CD4-positive, alpha-beta T cell treated with Interleukin-4 for 4 hours (primary cell): Measurements from ENCODE around the gene GSTO2.
"Not testable (repeated sequence)": the region's sequence is repeated elsewhere in the genome, so short reads cannot be mapped to it uniquely, and the experiment has no call there.

Experiments
- DNase-seq: peaks from one replicate; pipeline ENCODE4 v3.0.0-alpha.2; 2020

The GSTO2 gene

DNA sequence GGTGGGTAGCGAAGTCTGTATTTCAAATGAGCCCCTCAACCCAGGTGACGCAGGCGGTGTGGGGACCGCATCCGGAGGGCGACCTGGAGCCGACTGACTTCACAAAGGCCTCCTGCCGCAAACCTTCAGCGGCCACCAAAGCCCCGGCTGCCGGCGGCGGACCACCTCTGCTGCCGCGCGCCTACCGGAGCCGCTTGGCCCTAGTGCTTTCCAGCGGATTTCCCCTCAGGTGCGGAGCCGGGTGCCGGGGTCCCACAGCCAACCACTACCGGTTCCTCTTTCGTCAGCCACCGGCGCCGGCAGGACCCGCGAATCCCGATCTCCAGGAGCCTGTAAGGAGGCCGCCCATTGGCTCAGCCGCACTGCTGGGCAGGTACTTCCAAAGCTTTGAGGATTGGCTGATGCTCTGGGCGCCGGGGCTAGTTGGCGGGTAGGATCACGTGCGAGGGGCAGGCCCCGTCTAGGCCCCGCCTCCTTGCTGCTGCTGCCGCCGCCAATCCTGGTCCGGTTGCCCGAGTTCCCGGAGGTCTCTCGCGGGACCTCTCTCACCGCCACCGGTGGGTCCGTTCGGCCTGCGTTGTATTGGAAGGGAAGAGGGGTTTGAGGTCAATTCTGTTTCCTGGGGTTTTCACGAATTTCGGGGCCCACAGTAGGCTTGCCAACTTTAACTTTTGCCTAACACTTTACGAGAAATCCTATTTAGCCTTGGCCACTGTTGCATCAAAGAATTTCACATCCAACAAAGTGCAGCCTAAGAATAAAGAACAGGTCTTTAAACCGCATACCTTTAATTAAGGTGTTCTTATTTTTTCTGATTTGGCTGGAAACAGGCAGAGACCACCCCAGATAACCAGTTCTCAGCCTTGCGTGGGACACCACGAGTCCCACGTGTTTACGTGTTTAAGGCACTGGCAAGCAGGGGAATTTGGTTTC lies at the start of gene GSTO2:
TSS of gene GSTO2 (plus strand) at position 472 of the 933 bp plus-strand sequence. CDS start 5,732 bp downstream, outside the sequence.
- peak; percentile 99 for DNase-seq

DNA sequence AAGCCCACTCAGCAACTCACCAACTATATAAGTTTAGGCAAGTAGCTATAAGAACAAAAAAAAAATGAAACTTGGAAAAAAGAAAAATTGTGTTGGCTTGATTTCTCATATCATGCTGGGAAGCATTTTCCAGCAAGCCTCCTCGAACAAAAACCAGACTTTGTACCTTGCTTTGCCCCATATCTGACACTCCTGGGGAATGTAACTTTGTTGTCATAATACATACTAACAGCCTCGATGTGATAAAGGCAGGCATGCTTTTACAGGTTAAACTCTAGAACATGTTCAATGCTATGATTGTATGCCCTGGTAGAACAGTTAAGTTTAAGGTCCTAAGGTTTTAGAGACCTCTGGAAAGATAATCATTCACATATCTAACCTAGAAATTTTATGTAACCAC lies 48.5 kb upstream of the GSTO2 start:
- no peak for DNase-seq

DNA sequence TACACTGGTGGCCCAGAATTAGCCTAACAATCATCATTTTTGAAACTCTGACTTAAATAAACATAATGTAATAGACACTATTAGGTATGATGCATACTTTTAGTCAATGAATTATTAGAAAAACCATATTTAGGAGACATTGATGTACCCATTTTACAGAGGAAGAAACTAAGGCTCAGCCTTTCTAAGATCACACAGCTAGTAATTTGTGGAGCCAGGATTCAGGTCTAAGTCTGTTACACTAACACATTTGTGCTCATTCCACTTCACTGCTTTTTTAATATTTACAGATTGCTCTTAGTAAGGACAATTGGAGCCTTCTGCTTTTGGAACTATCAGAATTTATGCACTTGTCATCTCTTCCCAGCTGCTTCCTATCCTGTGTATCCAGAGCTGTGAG lies 45.7 kb upstream of the GSTO2 start:
- DNase-seq = no peak

DNA sequence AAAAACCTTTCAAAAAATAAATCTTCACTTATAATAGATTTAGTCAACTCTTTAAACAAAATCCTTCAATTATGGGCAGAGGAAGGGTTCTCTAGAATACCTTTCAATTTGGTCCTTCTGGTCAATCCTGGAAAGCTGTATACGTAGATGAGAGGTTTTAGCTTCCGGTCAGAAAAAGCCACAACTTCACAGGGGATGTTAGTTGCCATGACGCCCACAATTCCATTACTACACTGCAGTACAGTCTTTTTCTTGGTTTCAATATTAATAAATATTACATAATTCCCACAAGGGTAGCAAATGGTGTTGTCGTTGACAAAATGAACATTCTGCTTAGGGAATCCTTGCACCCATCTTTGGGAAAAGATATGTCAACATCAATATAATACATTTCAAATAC lies 38.5 kb upstream of the GSTO2 start:
- no peak for DNase-seq

DNA sequence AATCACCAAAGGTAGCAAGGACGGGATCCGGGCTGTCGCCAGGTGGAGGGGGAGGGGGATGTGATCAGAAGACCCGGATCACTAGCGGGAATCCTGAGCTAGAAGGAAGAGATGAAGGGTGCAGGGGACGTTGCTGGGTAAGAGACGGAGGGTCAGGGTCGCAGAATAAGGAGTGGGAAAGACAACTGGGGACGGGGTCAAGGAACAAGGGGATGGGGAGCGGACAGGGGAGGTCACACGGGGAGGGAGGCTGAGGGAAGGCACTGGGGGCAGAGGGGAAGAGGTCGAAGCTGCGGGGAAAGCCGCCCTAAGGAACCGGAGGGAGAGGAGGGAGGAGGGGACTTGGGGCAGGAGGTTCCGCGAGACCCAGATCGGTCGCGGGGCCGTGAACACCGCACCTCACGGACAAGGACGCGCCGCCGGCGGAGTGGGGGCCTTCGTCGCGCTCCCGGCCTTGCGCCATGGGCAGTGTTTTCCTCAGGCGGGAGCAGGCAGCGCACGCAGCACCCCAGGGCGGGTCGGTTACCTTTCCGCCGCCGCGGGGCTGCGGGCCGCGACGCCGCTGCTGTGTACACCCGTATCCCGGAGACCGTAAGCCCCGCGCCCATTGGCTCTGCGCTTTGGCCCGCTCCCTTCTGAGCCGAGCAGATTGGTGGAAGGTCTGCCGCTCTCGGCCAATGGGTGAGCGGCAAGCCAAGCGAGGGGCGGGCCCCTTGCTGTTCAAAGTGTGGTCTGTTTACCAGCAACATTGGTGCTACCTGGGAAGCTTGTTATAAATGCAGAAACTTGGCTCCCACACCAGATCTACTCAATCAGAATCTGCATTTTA lies 37.0 kb upstream of the GSTO2 start, which contains the start of gene CFAP43:
TSS of gene CFAP43 (minus strand) at position 581 of the 829 bp plus-strand sequence. CDS start at position 463, 118 bp downstream.
- peak; percentile 98 for DNase-seq

DNA sequence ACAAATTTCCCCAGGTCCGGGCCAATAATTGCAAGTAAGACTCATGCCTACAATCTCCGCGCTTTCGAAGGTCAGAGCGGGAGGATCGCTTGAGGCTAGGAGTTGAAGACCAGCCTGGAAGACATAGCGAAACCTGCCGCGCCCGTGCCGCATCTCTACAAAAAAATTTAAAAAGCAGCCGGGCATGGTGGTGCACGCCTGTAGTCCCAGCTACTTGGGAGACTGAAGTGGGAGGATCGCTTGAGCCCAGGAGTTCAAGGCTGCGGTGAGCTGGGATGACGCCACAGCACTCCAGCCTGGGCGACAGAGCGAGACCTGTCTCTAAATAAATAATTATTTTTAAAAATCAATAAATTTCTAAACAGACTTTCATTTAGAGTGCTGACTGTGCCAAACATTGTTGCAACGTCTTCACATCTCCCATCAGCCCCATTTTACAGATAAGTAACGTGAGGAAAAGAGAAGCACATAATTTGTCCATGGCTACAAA lies 36.3 kb upstream of the GSTO2 start:
- DNase-seq = no peak

DNA sequence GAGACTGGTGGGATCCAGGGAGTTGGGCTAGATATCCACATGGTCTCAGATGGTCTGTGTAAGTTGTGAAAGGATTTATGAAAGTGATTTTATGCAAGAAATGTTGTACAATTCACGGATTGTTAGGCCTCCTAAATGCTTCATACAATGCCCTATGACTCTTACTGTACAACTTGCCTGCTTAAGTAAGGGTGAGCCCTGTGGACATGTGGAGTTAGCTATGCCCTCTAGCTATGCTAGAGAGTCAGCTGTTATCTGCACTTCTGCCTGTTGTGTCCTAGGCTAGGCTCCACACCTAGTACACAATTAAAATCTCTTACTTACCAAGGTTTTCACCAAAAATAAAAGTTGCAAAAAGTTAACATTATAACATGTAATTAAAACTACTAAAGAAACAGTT lies 35.2 kb upstream of the GSTO2 start:
- DNase-seq = no peak

DNA sequence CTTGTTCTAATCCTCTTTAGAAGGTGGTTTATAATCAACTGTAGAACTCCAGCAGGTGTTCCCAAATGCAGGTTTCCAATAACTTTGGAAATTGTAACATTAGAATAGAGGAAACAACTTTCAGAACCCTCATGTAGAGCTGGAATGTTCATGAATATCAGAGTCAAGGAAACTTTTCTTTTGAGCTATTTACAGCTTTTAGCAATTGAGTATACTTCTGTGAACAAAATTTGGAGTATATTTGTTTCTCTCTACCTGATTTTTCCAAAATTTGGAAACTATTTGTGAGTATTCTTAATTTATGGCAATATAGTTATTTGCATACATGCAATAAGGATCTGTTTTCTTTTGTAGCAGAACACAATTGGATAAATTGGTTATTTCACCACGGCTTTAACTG lies 34.0 kb upstream of the GSTO2 start:
- no peak for DNase-seq

DNA sequence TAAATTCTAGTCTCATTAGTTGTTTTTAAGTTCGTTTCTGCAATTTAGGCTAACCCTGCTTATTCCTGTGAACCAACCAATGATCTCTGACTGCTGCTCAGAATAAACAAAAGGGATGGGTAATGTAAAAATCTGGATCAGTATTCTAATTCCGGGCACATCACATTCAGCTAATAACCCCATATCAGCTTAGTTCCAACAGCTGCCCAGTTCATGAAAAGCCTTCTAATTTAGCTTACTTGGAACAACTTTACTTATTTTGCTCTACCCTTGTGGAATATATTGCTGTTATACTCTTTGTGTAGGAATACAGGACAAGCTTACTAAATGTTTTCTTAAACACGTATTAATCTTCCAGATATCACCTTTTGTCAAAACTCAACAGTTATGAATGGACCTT lies 33.2 kb upstream of the GSTO2 start:
- DNase-seq = no peak

DNA sequence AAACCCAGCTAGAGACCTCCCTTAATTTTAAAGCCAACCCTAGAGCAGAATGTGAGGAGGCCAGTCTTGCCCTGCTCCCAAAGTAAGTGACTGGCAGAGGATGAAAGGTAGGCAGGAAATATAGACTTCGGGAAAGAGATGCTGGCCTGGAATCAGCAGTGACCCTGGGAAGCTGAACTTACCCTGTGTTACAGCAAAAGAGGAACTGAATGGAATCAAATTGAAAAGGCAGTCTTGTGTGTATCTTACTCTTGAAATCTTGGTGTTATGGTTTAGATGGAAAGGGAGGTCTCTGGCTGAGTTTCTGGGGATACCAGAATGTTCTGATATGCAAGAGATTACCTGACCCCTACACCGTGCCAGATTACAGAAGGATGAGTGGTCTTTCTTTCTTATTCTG lies 28.9 kb upstream of the GSTO2 start:
- no peak for DNase-seq

DNA sequence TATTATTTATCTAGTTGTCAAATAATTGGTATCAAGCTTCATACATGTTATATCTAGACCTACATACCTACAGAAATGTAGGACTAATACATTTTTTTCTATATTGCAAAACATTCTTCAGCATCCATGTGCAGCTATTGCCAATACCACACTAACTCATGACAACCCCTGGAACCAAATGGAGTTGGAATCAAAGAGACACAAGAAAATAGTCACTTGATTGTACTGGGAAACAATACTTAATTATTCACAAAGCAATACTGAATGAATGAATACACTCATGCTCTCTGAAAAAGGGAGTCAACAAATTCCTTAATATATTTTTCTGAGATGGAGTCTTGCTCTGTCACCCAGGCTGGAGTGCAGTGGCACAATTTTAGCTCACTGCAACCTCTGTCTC lies 26.4 kb upstream of the GSTO2 start:
- no peak for DNase-seq

DNA sequence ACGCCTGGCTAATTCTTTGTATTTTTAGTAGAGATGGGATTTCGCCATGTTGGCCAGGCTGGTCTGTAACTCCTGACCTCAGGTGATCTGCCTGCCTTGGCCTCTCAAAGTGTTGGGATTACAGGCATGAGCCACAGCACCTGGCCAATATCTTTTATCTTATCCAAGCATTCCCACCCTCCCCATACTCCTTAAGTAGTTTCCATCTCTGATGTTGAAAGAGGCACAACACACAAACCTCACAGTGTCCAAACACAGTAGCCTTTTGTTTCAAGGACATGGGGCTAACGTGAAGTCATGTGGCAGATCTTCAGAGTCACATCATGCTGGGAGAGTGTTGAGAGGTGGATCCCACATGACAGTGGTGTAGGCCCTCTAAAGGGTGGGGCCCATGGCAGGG lies 26.0 kb upstream of the GSTO2 start:
- not testable (repeated sequence) for DNase-seq

DNA sequence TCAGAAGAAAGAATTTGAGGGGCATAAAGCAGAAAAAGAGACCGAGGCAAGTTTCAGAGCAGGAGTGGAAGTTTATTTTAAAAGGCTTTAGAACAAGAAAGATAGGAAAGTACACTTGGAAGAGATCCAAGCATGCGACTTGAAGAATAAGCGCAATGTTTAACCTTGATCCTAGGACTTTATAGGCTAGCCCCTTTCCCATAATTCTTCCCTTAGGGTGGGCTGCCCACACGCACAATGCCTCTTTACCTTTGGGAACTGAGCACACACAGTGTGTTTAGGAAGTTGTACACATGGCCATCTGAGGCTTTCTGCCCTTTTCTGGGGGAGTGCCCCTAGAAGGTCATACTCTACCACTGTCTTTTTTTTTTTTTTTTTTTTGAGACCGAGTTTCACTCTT lies 25.5 kb upstream of the GSTO2 start:
- no peak for DNase-seq

DNA sequence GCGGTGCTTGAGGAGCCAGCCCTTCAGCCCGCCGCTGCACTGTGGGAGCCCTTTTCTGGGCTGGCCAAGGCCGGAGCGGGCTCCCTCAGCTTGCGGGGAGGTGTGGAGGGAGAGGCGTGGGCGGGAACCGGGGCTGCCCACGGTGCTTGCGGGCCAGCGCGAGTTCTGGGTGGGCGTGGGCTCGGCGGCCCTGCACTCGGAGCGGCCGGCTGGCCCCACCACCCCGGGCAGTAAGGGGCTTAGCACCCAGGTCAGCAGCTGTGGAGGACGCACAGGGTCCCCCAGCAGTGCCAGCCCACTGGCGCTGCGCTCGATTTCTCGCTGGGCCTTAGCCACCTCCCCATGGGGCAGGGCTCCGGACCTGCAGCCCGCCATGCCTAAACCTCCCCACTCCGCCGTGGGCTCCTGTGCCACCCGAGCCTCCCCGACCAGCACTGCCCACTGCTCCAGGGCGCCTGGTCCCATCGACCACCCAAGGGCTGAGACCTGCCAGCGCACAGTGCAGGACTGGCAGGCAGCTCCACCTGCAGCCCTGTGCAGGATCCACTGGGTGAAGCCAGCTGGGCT lies 23.8 kb upstream of the GSTO2 start:
- DNase-seq = no peak

DNA sequence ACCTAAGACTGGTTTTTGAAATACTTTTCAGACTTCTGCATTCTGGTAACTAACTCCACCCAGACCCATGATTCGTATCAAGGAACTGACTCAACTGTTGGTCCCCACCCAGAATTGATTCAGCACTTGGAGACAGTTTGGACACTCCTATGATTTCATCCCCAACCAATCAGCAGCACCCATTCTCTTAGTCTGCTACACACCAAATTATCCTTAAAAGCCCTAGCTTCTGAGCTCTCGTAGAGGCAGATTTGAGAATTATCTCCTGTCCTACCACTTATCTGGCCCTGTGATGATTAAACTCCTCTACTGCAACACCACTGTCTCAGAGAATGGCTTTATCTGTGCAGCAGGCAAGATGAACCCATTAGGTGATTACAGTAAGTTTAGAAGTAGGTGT lies 22.0 kb upstream of the GSTO2 start:
- peak; percentile 36 for DNase-seq

DNA sequence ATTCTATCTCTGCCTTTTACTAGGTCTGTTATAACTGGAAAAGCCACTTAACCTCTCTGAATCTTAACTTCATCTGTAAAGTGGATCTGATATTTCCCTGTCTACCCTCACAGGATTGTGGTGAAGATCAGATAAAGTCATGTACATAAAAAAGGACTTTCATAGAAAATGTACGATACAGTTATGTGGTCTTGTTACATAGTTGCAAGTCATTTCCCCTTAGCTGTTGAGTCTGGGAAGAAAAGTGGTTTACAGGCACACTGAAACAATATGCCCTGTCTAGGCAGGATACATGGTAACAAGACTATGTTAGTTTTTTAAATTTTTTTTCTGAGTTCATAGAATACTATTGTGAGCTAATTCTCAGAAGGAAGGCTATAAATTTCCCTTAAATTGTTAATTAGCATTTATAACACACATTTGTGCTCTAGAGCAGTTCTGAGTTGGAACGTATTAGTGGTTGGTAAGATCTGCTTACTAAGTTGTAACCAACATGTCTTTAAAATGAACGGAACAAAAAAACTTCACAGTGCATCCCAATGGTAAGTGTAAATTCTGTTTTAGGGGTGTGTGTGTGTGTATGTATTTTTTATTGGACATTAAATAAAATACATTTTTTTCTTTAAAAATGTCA lies 21.4 kb upstream of the GSTO2 start:
- DNase-seq = no peak

DNA sequence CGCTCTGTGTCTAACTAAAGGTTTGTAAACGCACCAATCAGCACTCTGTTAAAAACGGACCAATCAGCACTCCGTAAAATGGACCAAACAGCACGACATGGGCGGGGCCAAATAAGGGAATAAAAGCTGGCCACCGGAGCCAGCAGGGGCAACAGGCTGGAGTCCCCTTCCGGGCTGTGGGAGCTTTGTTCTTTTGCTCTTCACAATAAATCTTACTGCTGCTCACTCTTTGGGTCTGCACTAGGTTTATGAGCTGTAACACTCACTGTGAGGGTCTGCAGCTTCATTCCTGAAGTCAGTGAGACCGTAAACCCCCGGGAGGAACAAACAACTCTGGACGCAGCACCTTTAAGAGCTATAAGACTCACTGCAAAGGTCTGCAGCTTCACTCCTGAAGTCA lies 20.1 kb upstream of the GSTO2 start:
- not testable (repeated sequence) for DNase-seq

DNA sequence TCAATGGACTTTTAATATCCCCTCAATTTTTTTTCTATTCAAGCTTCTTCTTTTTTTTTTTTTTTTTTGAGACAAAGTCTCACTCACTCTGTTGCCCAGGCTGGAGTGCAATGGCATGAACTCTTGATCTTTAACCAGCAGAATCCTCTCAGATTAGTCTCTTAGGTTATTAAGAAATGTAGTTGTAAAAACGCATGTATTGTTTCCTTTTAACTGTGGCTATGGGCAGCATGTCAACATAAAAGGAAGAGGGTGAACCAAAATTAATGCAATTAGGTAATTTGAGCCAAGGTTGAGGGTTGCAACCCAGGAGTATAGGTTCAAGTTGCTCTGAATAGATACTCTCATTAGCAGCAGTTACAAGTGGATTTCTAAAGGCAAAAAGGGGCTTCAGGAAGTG lies 18.6 kb upstream of the GSTO2 start:
- DNase-seq = no peak

DNA sequence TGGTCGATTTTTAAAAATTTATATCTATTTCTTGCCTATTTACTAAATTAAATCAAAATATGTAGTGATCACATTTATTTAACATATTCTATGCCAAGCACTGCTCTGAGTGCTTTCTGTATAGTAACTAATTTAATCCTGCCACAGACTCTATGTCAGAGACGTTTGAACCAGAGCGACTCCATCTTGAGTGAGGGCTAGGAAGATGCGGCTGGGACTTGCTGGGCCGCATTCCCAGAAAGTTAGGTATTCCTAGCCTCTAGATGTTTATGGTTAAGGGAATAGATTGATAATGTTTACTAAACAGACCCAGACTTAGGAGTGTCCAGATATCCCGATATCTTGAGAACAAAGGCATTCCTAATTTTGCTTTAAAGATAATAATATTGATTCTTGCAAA lies 17.5 kb upstream of the GSTO2 start:
- no peak for DNase-seq

DNA sequence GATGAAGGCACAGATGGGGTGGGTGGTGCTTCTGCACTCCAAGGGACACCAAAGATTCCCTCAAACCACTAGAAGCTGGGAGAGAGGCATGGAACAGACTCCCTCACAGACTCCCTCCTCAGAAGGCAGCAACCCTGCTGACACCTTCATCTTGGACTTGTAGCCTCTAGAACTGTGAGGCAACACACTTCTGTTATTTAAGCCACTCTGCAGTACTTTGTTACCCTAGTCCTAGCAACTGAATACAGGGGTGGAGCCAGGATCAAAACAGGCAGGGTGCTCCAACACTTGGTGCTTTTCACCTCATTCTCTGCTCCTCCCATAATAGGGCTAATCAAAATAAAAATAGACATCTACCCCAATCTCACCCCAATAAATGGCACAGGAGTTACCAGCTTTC lies 16.6 kb upstream of the GSTO2 start:
- no peak for DNase-seq

DNA sequence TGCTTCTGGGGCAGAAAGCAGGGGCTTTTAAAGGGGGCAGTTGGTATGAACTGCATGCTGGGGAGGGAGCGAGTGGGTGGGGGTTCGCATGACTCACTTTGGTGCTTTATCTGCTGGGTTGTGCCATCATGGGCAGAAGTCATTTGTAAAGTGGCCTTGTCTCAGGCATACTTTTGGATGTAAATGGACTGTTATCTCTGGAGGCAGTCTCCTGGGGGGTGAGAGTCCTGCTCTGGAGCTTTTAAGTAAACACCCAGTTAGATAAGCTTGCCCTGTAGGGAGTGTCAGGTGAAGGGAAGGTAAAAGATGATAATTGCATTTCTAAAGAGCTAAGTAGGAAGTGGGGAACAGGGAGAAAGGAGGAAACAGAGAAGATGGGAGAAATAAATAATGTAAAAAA lies 15.9 kb upstream of the GSTO2 start:
- no peak for DNase-seq

DNA sequence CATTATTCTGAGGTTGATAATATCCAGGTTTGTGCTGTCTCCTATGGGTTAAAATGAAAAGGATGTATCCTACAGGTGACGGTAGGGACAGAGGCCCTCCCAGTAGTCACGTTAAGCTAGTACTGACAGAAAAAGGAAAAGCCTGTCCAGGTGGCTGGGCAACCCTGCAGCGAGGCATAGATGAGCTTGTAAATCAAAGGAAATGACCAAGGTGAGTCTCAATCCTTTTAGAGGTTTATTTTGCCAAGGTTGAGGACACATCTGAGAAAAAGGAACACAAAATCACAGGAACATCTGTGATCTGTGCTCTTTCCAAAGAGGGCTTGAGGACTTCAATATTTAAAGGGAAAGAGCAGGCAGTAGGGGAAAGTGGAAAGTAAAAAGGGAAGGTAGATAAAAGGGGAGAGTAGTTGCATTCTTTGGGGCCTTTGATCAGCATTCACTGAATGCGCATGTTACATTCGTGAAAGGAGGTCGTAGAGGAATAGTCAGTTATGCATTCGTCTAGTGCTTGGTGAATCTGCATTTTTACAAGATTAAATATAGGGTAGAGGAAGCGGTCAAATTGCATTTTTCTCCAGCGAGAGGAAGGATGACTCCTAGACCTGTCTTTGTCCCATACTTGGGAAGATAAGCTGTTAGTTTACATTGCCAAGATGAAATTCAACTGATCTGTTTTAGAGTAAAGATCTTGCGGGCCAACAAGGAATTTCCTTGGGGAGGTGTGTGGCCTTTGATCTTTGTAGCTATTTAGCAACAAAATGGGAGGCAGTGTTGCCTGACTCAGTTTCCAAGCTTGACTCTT lies 15.2 kb upstream of the GSTO2 start:
- no peak for DNase-seq
